ELF-1 (cell line): ENCODE measurements around the gene MAPK1IP1L.

Experiments
- DNase-seq: peaks from one replicate; pipeline ENCODE4 v3.0.0-alpha.2; 2016; ENCODE audit warnings: low read depth, low spot score

The MAPK1IP1L gene

GRCh38 chr14:55094292-55095157 is 43.1 kb downstream of the MAPK1IP1L start:
- DNase-seq, result no peak

GRCh38 chr14:55097881-55098560 is 46.6 kb downstream of the MAPK1IP1L start:
- no peak for DNase-seq

GRCh38 chr14:55098561-55098898 is 47.1 kb downstream of the MAPK1IP1L start:
- no peak for DNase-seq

GRCh38 chr14:55099756-55100155 is 48.3 kb downstream of the MAPK1IP1L start:
- DNase-seq, result no peak

GRCh38 chr14:55101698-55102097 is 50.3 kb downstream of the MAPK1IP1L start:
- DNase-seq, result no peak

GRCh38 chr14:55102141-55102621 is 50.7 kb downstream of the MAPK1IP1L start:
- DNase-seq, result peak; percentile 64

GRCh38 chr14:55103005-55103640 is 51.7 kb downstream of the MAPK1IP1L start:
- DNase-seq, result peak; percentile 95

- no peak for DNase-seq
These were observed 52.8 kb downstream of the MAPK1IP1L start for GRCh38 chr14:55103971-55104954.

- no peak for DNase-seq
These were observed 54.5 kb downstream of the MAPK1IP1L start for GRCh38 chr14:55105991-55106390.

GRCh38 chr14:55107766-55108554 is 56.5 kb downstream of the MAPK1IP1L start:
- peak; percentile 62 for DNase-seq

- no peak for DNase-seq
These were observed 58.4 kb downstream of the MAPK1IP1L start for GRCh38 chr14:55109836-55110235.

GRCh38 chr14:55111122-55111708 is 59.8 kb downstream of the MAPK1IP1L start:
- no peak for DNase-seq

- DNase-seq, result no peak
These were observed 63.3 kb downstream of the MAPK1IP1L start for GRCh38 chr14:55114720-55115119.

- no peak for DNase-seq
These were observed 64.0 kb downstream of the MAPK1IP1L start for GRCh38 chr14:55115460-55115859.

- no peak for DNase-seq
These were observed 64.4 kb downstream of the MAPK1IP1L start for GRCh38 chr14:55115861-55116245.

- no peak for DNase-seq
These were observed 65.0 kb downstream of the MAPK1IP1L start for GRCh38 chr14:55116246-55117030.

- no peak for DNase-seq
These were observed 66.5 kb downstream of the MAPK1IP1L start for GRCh38 chr14:55117803-55118441.

GRCh38 chr14:55118761-55119160 is 67.3 kb downstream of the MAPK1IP1L start:
- DNase-seq, result no peak
